B cell (primary cell): ENCODE results near the gene PTER. TPM values are rescaled to one million over a fixed set of nuclear protein-coding genes. Genes with fewer than 3 reads are reported as not detected.

Source experiments
- ATAC-seq: fragments of 200-7000 bp; cut with Tn5 transposase; one replicate; pipeline ENCODE4 v1.10.0; 2021; ENCODE audit warnings: low read depth, mild to moderate bottlenecking, moderate number of reproducible peaks, moderate library complexity
- CTCF ChIA-PET: fragments of 350-600 bp; sonication (Branson Sonifier 250); formaldehyde crosslinking; loops from one replicate; lab custom pipeline; 2021; ENCODE audit warnings: antibody characterized with exemption, inconsistent platforms; lab: Charles Lee
- POLR2A ChIA-PET: fragments of 350-600 bp; sonication (Branson Sonifier 250); formaldehyde crosslinking; loops from one replicate; lab custom pipeline; 2021; ENCODE audit warnings: antibody characterized with exemption; lab: Charles Lee
- DNase-seq: peaks from one replicate; pipeline ENCODE4 v3.0.0; 2013
- H2AFZ ChIP-seq: 2 replicates; pipeline ENCODE4 v1.6.1; 2012; ENCODE audit warnings: mild to moderate bottlenecking, low read depth, low read length; ENCODE audit not compliant: insufficient read depth, poor library complexity, severe bottlenecking
- H3K27ac ChIP-seq, 2 donors: 1 replicate in 1 of 2; 2 replicates in 1 of 2; pipeline ENCODE4 v1.5.1; 2012 to 2013; ENCODE audit warnings: low read length in 2 of 2, mild to moderate bottlenecking in 2 of 2, moderate library complexity in 1 of 2
- H3K27me3 ChIP-seq, 4 experiments: fragments of 200-600 bp in 1 of 4; sonication (generic) in 1 of 4; replicated peaks in 1 of 4; 1 replicate in 2 of 4; 2 replicates in 2 of 4; pipeline versions ENCODE4 v1.6.1 to v1.7.0; 2013 to 2016; ENCODE audit warnings: low read length in 3 of 4, mild to moderate bottlenecking in 2 of 4, mixed read lengths in 1 of 4, moderate library complexity in 1 of 4; ENCODE audit not compliant: insufficient read depth in 4 of 4, control insufficient read depth in 3 of 4; ENCODE audit errors: control extremely low read depth in 1 of 4
- H3K36me3 ChIP-seq, 2 experiments: replicated peaks in 1 of 2; 1 replicate in 1 of 2; 2 replicates in 1 of 2; pipeline versions ENCODE4 v1.6.1 to v1.7.1; 2013; ENCODE audit warnings: low read length in 1 of 2; ENCODE audit not compliant: insufficient read depth in 2 of 2, control insufficient read depth in 1 of 2; ENCODE audit errors: control extremely low read depth in 1 of 2, extremely low read depth in 1 of 2
- H3K4me1 ChIP-seq, 2 donors: fragments of 200-600 bp in 1 of 2; sonication (generic) in 1 of 2; 1 replicate in 1 of 2; 2 replicates in 1 of 2; pipeline versions ENCODE4 v1.5.1 to v1.6.1; 2013 to 2017; ENCODE audit warnings: low read length in 2 of 2; ENCODE audit not compliant: control insufficient read depth in 2 of 2, insufficient read depth in 2 of 2
- H3K4me2 ChIP-seq: replicated peaks from 2 replicates; pipeline ENCODE3; 2012; ENCODE audit warnings: mild to moderate bottlenecking, low read depth, low read length; ENCODE audit not compliant: poor library complexity, severe bottlenecking
- H3K4me3 ChIP-seq, 5 experiments: fragments of 200-600 bp in 1 of 5; sonication (generic) in 1 of 5; 1 replicate in 3 of 5; 2 replicates in 2 of 5; pipeline versions ENCODE4 v1.5.1 to v1.7.0; 2011 to 2016; ENCODE audit warnings: low read length in 4 of 5, mild to moderate bottlenecking in 4 of 5, low read depth in 2 of 5, control low read depth in 1 of 5, moderate library complexity in 1 of 5; ENCODE audit not compliant: insufficient read depth in 1 of 5; ENCODE audit errors: control extremely low read depth in 1 of 5, extremely low read depth in 1 of 5
- H3K79me2 ChIP-seq: fragments of 200-600 bp; sonication (generic); one replicate; pipeline ENCODE4 v1.6.0; 2016; ENCODE audit warnings: low read length; ENCODE audit not compliant: control insufficient read depth, insufficient read depth
- H3K9ac ChIP-seq: fragments of 200-600 bp; sonication (generic); 2 replicates; pipeline ENCODE4 v1.6.1; 2017; ENCODE audit warnings: mild to moderate bottlenecking, low read length, moderate library complexity
- H3K9me3 ChIP-seq, 3 donors: one replicate each; pipeline versions ENCODE4 v1.6.1 to v1.7.1; 2013; ENCODE audit warnings: low read length in 2 of 3; ENCODE audit not compliant: control insufficient read depth in 2 of 3, insufficient read depth in 1 of 3; ENCODE audit errors: control extremely low read depth in 1 of 3
- H4K20me1 ChIP-seq: 2 replicates; pipeline ENCODE4 v1.6.0; 2012; ENCODE audit warnings: mild to moderate bottlenecking, low read length; ENCODE audit not compliant: insufficient read depth, control insufficient read depth, poor library complexity, severe bottlenecking
- H3K27ac Mint-ChIP-seq: one replicate; pipeline ENCODE4 v1.8.0; 2021; ENCODE audit warnings: mixed read lengths
- H3K27me3 Mint-ChIP-seq: one replicate; pipeline ENCODE4 v1.8.0; 2021; ENCODE audit warnings: mixed read lengths
- H3K4me1 Mint-ChIP-seq: one replicate; pipeline ENCODE4 v1.8.0; 2021; ENCODE audit warnings: mixed read lengths
- H3K4me3 Mint-ChIP-seq: one replicate; pipeline ENCODE4 v1.8.0; 2021; ENCODE audit warnings: mixed read lengths
- H3K9me3 Mint-ChIP-seq: one replicate; pipeline ENCODE4 v1.8.0; 2022; ENCODE audit warnings: mixed read lengths; ENCODE audit not compliant: insufficient read depth
- EZH2 ChIP-seq: IDR thresholded peaks from 2 replicates; pipeline ENCODE4 v1.6.1; 2012; ENCODE audit warnings: borderline replicate concordance, low read depth, mild to moderate bottlenecking, moderate library complexity, low read length; ENCODE audit not compliant: insufficient read depth, poor library complexity, severe bottlenecking
- whole genome bisulfite sequencing: methylation state at CpG from one replicate; pipeline ENCODE4 v1.1.5; 2013; ENCODE audit warnings: missing lambda C conversion rate; ENCODE audit not compliant: insufficient coverage; 5-methylcytosine and 5-hydroxymethylcytosine counted together
- intact Hi-C: fragments of 100-400 bp; cut with micrococcal nuclease; formaldehyde crosslinking; loops from one replicate; pipeline ENCODE4 v1.10.0; 2022
- polyA plus RNA-seq: library from polyadenylated mRNA; depleted of rRNA; stranded (reverse); fragments of >200 nt; gene quantifications from 2 replicates; pipeline ENCODE4 v1.2.3, GENCODE V29; 2012
- total RNA-seq, 2 donors: library from RNA; stranded (reverse); fragments of 120-200 nt in 1 of 2; gene quantifications; 1 replicate in 1 of 2; 2 replicates in 1 of 2; pipeline versions ENCODE4 v1.2.3 to v1.2.4, GENCODE V29; 2013 to 2022
- TF ChIP-seq, protein P1 (sequence below): fragments of 200-600 bp; IDR thresholded peaks from one replicate; pipeline ENCODE4 v1.8.0; 2022; ENCODE audit warnings: antibody characterized with exemption, mild to moderate bottlenecking

PTER gene
- total and polyA plus RNA-seq, 2 donors (not counting 1 experiment from before 2014, with no cell fraction given), result 7.4 to 18.6 TPM

DNA sequence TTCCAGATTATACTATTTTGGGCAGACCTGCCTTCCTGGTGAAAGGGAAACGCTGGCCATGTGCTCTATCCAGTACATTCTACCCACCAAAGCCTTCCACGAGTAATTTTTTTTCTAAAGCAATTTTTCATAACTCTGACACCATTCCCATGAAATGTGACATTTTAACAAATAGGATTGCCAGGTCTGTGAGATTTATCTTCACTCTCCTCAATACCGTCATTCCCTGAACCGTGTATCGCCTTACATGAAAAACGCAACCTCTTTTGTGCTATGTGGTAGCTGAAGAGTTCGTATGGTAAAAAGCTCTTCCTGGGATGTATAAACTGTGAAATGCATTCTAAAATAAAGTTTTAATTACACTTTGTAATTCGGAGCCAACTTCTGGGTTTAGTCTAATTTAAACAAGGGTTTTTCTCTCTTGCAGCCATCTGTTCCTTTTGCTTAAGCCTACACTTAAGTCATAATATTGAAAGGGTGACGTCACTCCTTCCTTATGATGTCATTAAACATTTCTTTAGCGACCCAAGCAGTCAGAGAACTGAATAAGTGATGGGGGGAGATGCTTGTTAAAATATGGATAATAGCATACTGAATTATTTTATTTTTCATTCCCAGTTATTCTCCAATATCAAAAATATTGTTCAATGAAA lies 57.2 kb downstream of the PTER start:
- no peak for DNase-seq
- WGBS, result no CpG with 5 or more reads among the region's 10 CpGs
- no peaks in the 10 kb centered on the region for H3K9me3 Mint-ChIP-seq
- no peak overlapping the region for H3K4me3 Mint-ChIP-seq
- no peaks in the 10 kb centered on the region for H3K27me3 Mint-ChIP-seq
- ChIA-PET POLR2A (no interaction called here), CTCF (no interaction called here)
- TF ChIP-seq, protein P1, sequence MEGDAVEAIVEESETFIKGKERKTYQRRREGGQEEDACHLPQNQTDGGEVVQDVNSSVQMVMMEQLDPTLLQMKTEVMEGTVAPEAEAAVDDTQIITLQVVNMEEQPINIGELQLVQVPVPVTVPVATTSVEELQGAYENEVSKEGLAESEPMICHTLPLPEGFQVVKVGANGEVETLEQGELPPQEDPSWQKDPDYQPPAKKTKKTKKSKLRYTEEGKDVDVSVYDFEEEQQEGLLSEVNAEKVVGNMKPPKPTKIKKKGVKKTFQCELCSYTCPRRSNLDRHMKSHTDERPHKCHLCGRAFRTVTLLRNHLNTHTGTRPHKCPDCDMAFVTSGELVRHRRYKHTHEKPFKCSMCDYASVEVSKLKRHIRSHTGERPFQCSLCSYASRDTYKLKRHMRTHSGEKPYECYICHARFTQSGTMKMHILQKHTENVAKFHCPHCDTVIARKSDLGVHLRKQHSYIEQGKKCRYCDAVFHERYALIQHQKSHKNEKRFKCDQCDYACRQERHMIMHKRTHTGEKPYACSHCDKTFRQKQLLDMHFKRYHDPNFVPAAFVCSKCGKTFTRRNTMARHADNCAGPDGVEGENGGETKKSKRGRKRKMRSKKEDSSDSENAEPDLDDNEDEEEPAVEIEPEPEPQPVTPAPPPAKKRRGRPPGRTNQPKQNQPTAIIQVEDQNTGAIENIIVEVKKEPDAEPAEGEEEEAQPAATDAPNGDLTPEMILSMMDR, result no peak
- no peak for TF ChIP-seq EZH2
- Histone ChIP-seq H2AFZ (no peak overlapping the region), H3K27me3 (no peaks in the 10 kb centered on the region), H3K4me2 (no peak overlapping the region), H4K20me1 (no peaks in the 10 kb centered on the region), H3K4me1 (no peaks in the 10 kb centered on the region), H3K36me3 (peaks cover 2 to 8% of the 10 kb centered on the region in 2 experiments), H3K9ac (no peak overlapping the region), H3K4me3 (no peak overlapping the region), H3K9me3 (no peaks in the 10 kb centered on the region), H3K79me2 (no peaks in the 10 kb centered on the region), H3K27ac (no peak overlapping the region)
- no peak for ATAC-seq
- intact Hi-C loops, result no loop called here
- no peak overlapping the region for H3K27ac Mint-ChIP-seq
- H3K4me1 Mint-ChIP-seq, result no peaks in the 10 kb centered on the region

DNA sequence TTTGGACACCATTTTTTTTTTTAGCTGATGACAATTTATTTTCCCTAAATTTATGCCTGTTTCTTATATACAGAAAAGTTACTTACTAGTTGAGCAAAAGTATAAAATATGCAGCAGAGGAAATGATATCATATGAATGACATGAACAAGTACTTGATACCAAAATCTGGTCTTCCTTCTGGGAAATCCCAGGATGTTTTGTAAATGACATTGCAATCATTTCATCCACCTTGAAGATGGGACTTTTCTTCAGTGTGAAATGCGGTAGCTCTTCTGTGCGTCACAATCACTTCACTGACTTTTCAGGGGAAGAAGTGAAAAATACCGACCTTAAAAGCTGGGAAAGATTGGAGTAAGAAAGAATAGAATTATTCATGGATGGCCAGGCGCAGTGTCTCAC lies 61.1 kb downstream of the PTER start:
- H3K79me2 ChIP-seq, result no peaks in the 10 kb centered on the region
- no peak overlapping the region for H3K4me2 ChIP-seq
- Mint-ChIP-seq H3K27me3 (no peaks in the 10 kb centered on the region), H3K4me1 (no peaks in the 10 kb centered on the region), H3K9me3 (no peaks in the 10 kb centered on the region), H3K27ac (no peak overlapping the region), H3K4me3 (no peak overlapping the region)
- DNase-seq (no peak), ATAC-seq (no peak)
- H3K36me3 ChIP-seq, result peaks cover 0 to 2% of the 10 kb centered on the region in 2 experiments
- CTCF ChIA-PET, result interaction anchor here (1.3 kb wide), 1 partner anchor 17 kb away, joined by 3 read pairs; no protein-coding TSS in a partner anchor
- intact Hi-C loops, result no loop called here
- H3K27me3 ChIP-seq, result no peaks in the 10 kb centered on the region
- POLR2A ChIA-PET, result no interaction called here
- WGBS, result 100% methylated on average over 1 of the region's 4 CpGs
- H4K20me1 ChIP-seq, result no peaks in the 10 kb centered on the region
- H3K9ac ChIP-seq, result no peak overlapping the region
- no peak overlapping the region for H3K27ac ChIP-seq
- no peak overlapping the region for H3K4me3 ChIP-seq
- H3K9me3 ChIP-seq, result no peaks in the 10 kb centered on the region
- TF ChIP-seq, protein P1, result no peak
- no peak for TF ChIP-seq EZH2
- H2AFZ ChIP-seq, result no peak overlapping the region
- no peaks in the 10 kb centered on the region for H3K4me1 ChIP-seq
